HCT116 (cell line): ENCODE measurements around the gene OSCAR. TPM values are rescaled to one million over a fixed set of nuclear protein-coding genes. Genes with fewer than 3 reads are reported as not detected.

ENCODE experiments used
- ATAC-seq: fragments of 200-7000 bp; cut with Tn5 transposase; 2 replicates; pipeline ENCODE4 v1.9.1; 2020; ENCODE audit warnings: mild to moderate bottlenecking, moderate library complexity
- BruUV-seq: library from RNA; stranded (reverse); fragments of 400-500 nt; replicated peaks from 2 replicates; lab custom pipeline; 2021; lab: Mats Ljungman, UMichigan
- CTCF ChIA-PET: fragments of 300-600 bp; sonication (Branson Sonifier 250); formaldehyde crosslinking; loops from one replicate; lab custom pipeline; 2021; ENCODE audit warnings: antibody characterized with exemption; lab: Charles Lee
- POLR2A ChIA-PET: fragments of 300-600, 350-600 bp; sonication (Branson Sonifier 250); formaldehyde crosslinking; loops from one replicate; lab custom pipeline; 2021; ENCODE audit warnings: antibody characterized with exemption; lab: Charles Lee
- RAD21 ChIA-PET, 2 experiments: fragments of 300-600 bp; sonication (Branson Sonifier 250); formaldehyde crosslinking; loops; one replicate each; lab custom pipeline; 2023; ENCODE audit warnings: low total read pairs in 2 of 2; ENCODE audit not compliant: uncharacterized antibody in 2 of 2, unreplicated experiment in 2 of 2, low non-redundant PET in 1 of 2; lab: Charles Lee
- DNase-seq: peaks from one replicate; pipeline ENCODE4 v3.0.0-alpha.2; 2010; ENCODE audit warnings: low read depth, low spot score
- H2AFZ ChIP-seq: fragments of 200-600 bp; shearing (Covaris generic), sonication (generic); 2 replicates; pipeline ENCODE4 v1.6.1; 2017; ENCODE audit warnings: low read depth, mixed run types, mixed read lengths, antibody characterized with exemption, low read length; ENCODE audit not compliant: poor library complexity, severe bottlenecking
- H3K27ac ChIP-seq: 2 replicates; pipeline ENCODE4 v1.5.1; 2012; ENCODE audit warnings: low read depth, low read length
- H3K27me3 ChIP-seq: fragments of 200-600 bp; sonication (generic); 2 replicates; pipeline ENCODE4 v1.6.1; 2016; ENCODE audit warnings: mixed run types, low read length, mixed read lengths; ENCODE audit not compliant: insufficient read depth
- H3K36me3 ChIP-seq, 2 experiments: fragments of 200-500 bp in 1 of 2; fragments of 200-600 bp in 1 of 2; sonication (Bioruptor generic) in 1 of 2; sonication (generic) in 1 of 2; 2 replicates each; pipeline versions ENCODE4 v1.5.1 to v1.6.1; 2014 to 2016; ENCODE audit warnings: low read length in 2 of 2, inconsistent platforms in 1 of 2, mixed read lengths in 1 of 2, mixed run types in 1 of 2; ENCODE audit not compliant: insufficient read depth in 2 of 2, control insufficient read depth in 1 of 2
- H3K4me1 ChIP-seq, 2 experiments: fragments of 200-600 bp in 1 of 2; sonication (generic) in 1 of 2; 2 replicates each; pipeline versions ENCODE4 v1.5.1 to v1.6.1; 2012 to 2017; ENCODE audit warnings: low read length in 2 of 2, inconsistent platforms in 1 of 2, mild to moderate bottlenecking in 1 of 2, mixed read lengths in 1 of 2, mixed run types in 1 of 2, moderate library complexity in 1 of 2; ENCODE audit not compliant: insufficient read depth in 2 of 2, control insufficient read depth in 1 of 2
- H3K4me2 ChIP-seq: fragments of 200-600 bp; sonication (generic); 2 replicates; pipeline ENCODE4 v1.6.1; 2017; ENCODE audit warnings: mixed run types, low read length, mixed read lengths
- H3K4me3 ChIP-seq, 2 experiments: fragments of 200-600 bp in 1 of 2; sonication (generic) in 1 of 2; replicated peaks in 1 of 2; 2 replicates each; pipeline ENCODE4 v1.5.1; 2011 to 2016; ENCODE audit warnings: low read length in 2 of 2, control low read depth in 1 of 2, low read depth in 1 of 2, mild to moderate bottlenecking in 1 of 2, mixed read lengths in 1 of 2, mixed run types in 1 of 2
- H3K79me2 ChIP-seq: fragments of 200-600 bp; sonication (generic); 2 replicates; pipeline ENCODE4 v1.6.1; 2017; ENCODE audit warnings: mild to moderate bottlenecking, mixed run types, low read length, moderate library complexity, mixed read lengths; ENCODE audit not compliant: insufficient read depth
- H3K9ac ChIP-seq: fragments of 200-600 bp; sonication (generic); 2 replicates; pipeline ENCODE4 v1.6.1; 2016; ENCODE audit warnings: low read length, mixed read lengths
- H3K9me2 ChIP-seq: fragments of 200-600 bp; sonication (generic), shearing (Covaris generic); 2 replicates; pipeline ENCODE4 v1.6.1; 2017; ENCODE audit warnings: mixed run types, mild to moderate bottlenecking, moderate library complexity; ENCODE audit not compliant: insufficient read depth
- H3K9me3 ChIP-seq, 2 experiments: fragments of 200-500 bp in 1 of 2; fragments of 200-600 bp in 1 of 2; sonication (Bioruptor generic) in 1 of 2; sonication (generic) in 1 of 2; 2 replicates each; pipeline ENCODE4 v1.6.1; 2014 to 2017; ENCODE audit warnings: low read length in 2 of 2, mixed read lengths in 2 of 2, inconsistent platforms in 1 of 2, low read depth in 1 of 2, mild to moderate bottlenecking in 1 of 2, mixed run types in 1 of 2, moderate library complexity in 1 of 2; ENCODE audit not compliant: control insufficient read depth in 1 of 2, insufficient read depth in 1 of 2
- H4K20me1 ChIP-seq: fragments of 200-600 bp; sonication (generic), shearing (Covaris generic); 2 replicates; pipeline ENCODE4 v1.6.1; 2017; ENCODE audit warnings: mixed run types, mild to moderate bottlenecking, moderate library complexity; ENCODE audit not compliant: insufficient read depth
- CBX3 ChIP-seq: IDR thresholded peaks from 2 replicates; pipeline ENCODE4 v1.6.1; 2012; ENCODE audit warnings: low read depth
- EGR1 ChIP-seq: IDR thresholded peaks from 2 replicates; pipeline ENCODE4 v1.6.1; 2012; ENCODE audit warnings: low read depth
- ELF1 ChIP-seq: IDR thresholded peaks from 2 replicates; pipeline ENCODE4 v1.6.1; 2012; ENCODE audit warnings: low read depth, borderline replicate concordance
- FOSL1 ChIP-seq: IDR thresholded peaks from 2 replicates; pipeline ENCODE4 v1.6.1; 2012; ENCODE audit warnings: low read depth
- POLR2A ChIP-seq: IDR thresholded peaks from 2 replicates; pipeline ENCODE4 v1.7.0; 2011; ENCODE audit warnings: borderline replicate concordance; ENCODE audit not compliant: insufficient read depth, insufficient read length; ENCODE audit errors: extremely low read depth
- RAD21 ChIP-seq: IDR thresholded peaks from 2 replicates; pipeline ENCODE4 v1.6.1; 2012; ENCODE audit warnings: low read depth, mild to moderate bottlenecking
- SP1 ChIP-seq: IDR thresholded peaks from 2 replicates; pipeline ENCODE4 v1.6.1; 2012; ENCODE audit warnings: low read depth
- SRF ChIP-seq: IDR thresholded peaks from 2 replicates; pipeline ENCODE4 v1.6.1; 2012; ENCODE audit warnings: low read depth
- TCF7L2 ChIP-seq: IDR thresholded peaks from 2 replicates; pipeline ENCODE4 v1.7.0; 2011; ENCODE audit warnings: borderline replicate concordance, inconsistent platforms; ENCODE audit not compliant: insufficient read depth, insufficient read length; ENCODE audit errors: extremely low read depth
- YY1 ChIP-seq: IDR thresholded peaks from 2 replicates; pipeline ENCODE4 v1.6.1; 2011; ENCODE audit warnings: low read length, low read depth, moderate library complexity, mild to moderate bottlenecking; ENCODE audit not compliant: insufficient replicate concordance; ENCODE audit errors: extremely low read depth
- ZFX ChIP-seq: fragments of 450-650 bp; IDR thresholded peaks from 2 replicates; pipeline ENCODE4 v1.6.1; 2017
- ZNF274 ChIP-seq: fragments of 200-500 bp; sonication (Bioruptor generic); IDR thresholded peaks from 2 replicates; pipeline ENCODE4 v1.6.1; 2014; ENCODE audit warnings: mild to moderate bottlenecking, low read depth, low read length, inconsistent platforms
- intact Hi-C: fragments of 100-400 bp; cut with micrococcal nuclease; formaldehyde crosslinking; loops from 2 replicates; pipeline ENCODE4 v1.10.0; 2022
- total RNA-seq: library from RNA; stranded (reverse); gene quantifications from one replicate; pipeline ENCODE4 v1.2.1, GENCODE V29; 2021; ENCODE audit not compliant: unreplicated experiment
- TF ChIP-seq, protein P1 (sequence below), 3 experiments: fragments of 200-600 bp in 1 of 3; sonication (generic) in 1 of 3; IDR thresholded peaks in 2 of 3; conservative IDR thresholded peaks in 1 of 3; 2 replicates each; pipeline ENCODE4 v1.5.1; 2012 to 2017; ENCODE audit warnings: low read depth in 2 of 3, low read length in 2 of 3, antibody characterized with exemption in 1 of 3, borderline replicate concordance in 1 of 3, control low read depth in 1 of 3, mild to moderate bottlenecking in 1 of 3, mixed read lengths in 1 of 3, mixed run types in 1 of 3, moderate library complexity in 1 of 3; ENCODE audit not compliant: insufficient read depth in 1 of 3

Gene OSCAR
- total RNA-seq, 1 experiment from 2014 or later = 0.59 TPM

- peaks cover 0 to 7% of the 10 kb centered on the region in 2 experiments; a peak in 1 of 4 replicates for H3K9me3 ChIP-seq
- no peaks in the 10 kb centered on the region for H3K4me1 ChIP-seq
- no peaks in the 10 kb centered on the region for H3K36me3 ChIP-seq
- intact Hi-C loops = no loop called here
- no peak for TF ChIP-seq FOSL1
- TF ChIP-seq ZNF274 = no peak
- TF ChIP-seq EGR1 = no peak
- TF ChIP-seq ELF1 = no peak
- no peak for TF ChIP-seq TCF7L2
- no peak for TF ChIP-seq RAD21
- TF ChIP-seq POLR2A = no peak
- no peak for TF ChIP-seq SRF
- no peaks in the 10 kb centered on the region for H3K79me2 ChIP-seq
- no peaks in the 10 kb centered on the region for H4K20me1 ChIP-seq
- ATAC-seq (no peak), DNase-seq (no peak)
- no peak overlapping the region for H3K4me2 ChIP-seq
- H3K9ac ChIP-seq = no peak overlapping the region
- no peaks in the 10 kb centered on the region for H3K9me2 ChIP-seq
- H3K27me3 ChIP-seq = no peaks in the 10 kb centered on the region
- CTCF ChIA-PET = no interaction called here
- POLR2A ChIA-PET = no interaction called here
- RAD21 ChIA-PET = no interaction called here
- H3K4me3 ChIP-seq = no peak overlapping the region
- no TSS peak for BruUV-seq
- no peak overlapping the region for H3K27ac ChIP-seq
- H2AFZ ChIP-seq = no peak overlapping the region
Measured at GRCh38 chr19:54077334-54077733, 23.3 kb downstream of the OSCAR start.

GRCh38 chr19:54074851-54075250 is 25.8 kb downstream of the OSCAR start:
- Histone ChIP-seq H3K4me2 (no peak overlapping the region), H3K4me1 (no peaks in the 10 kb centered on the region), H3K27me3 (no peaks in the 10 kb centered on the region), H3K4me3 (no peak overlapping the region), H2AFZ (no peak overlapping the region), H3K9ac (no peak overlapping the region), H3K36me3 (no peaks in the 10 kb centered on the region), H4K20me1 (no peaks in the 10 kb centered on the region), H3K9me2 (no peaks in the 10 kb centered on the region), H3K9me3 (no peaks in the 10 kb centered on the region; a peak in 1 of 4 replicates), H3K79me2 (no peaks in the 10 kb centered on the region), H3K27ac (no peak overlapping the region)
- DNase-seq (no peak), ATAC-seq (no peak)
- ChIA-PET CTCF (no interaction called here), RAD21 (no interaction called here), POLR2A (no interaction called here)
- intact Hi-C loops = no loop called here
- TF ChIP-seq SP1 = no peak
- TF ChIP-seq FOSL1 = no peak
- TF ChIP-seq, protein P1, sequence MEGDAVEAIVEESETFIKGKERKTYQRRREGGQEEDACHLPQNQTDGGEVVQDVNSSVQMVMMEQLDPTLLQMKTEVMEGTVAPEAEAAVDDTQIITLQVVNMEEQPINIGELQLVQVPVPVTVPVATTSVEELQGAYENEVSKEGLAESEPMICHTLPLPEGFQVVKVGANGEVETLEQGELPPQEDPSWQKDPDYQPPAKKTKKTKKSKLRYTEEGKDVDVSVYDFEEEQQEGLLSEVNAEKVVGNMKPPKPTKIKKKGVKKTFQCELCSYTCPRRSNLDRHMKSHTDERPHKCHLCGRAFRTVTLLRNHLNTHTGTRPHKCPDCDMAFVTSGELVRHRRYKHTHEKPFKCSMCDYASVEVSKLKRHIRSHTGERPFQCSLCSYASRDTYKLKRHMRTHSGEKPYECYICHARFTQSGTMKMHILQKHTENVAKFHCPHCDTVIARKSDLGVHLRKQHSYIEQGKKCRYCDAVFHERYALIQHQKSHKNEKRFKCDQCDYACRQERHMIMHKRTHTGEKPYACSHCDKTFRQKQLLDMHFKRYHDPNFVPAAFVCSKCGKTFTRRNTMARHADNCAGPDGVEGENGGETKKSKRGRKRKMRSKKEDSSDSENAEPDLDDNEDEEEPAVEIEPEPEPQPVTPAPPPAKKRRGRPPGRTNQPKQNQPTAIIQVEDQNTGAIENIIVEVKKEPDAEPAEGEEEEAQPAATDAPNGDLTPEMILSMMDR (IDR thresholded peaks at IDR 0.05 in 2 of 3, conservative IDR thresholded peaks at IDR 0.05 in 1 of 3; ENCODE audit: borderline replicate concordance in 1 of 3, insufficient read depth in 1 of 3, low read depth in 2 of 3, low read length in 2 of 3) = no peak
- TF ChIP-seq CBX3 = no peak
- TF ChIP-seq TCF7L2 = no peak
- TF ChIP-seq ELF1 = no peak
- no peak for TF ChIP-seq YY1
- no peak for TF ChIP-seq ZFX
- no TSS peak for BruUV-seq
